ENCODE measurements around the gene ORM1.

The ORM1 gene

DNA sequence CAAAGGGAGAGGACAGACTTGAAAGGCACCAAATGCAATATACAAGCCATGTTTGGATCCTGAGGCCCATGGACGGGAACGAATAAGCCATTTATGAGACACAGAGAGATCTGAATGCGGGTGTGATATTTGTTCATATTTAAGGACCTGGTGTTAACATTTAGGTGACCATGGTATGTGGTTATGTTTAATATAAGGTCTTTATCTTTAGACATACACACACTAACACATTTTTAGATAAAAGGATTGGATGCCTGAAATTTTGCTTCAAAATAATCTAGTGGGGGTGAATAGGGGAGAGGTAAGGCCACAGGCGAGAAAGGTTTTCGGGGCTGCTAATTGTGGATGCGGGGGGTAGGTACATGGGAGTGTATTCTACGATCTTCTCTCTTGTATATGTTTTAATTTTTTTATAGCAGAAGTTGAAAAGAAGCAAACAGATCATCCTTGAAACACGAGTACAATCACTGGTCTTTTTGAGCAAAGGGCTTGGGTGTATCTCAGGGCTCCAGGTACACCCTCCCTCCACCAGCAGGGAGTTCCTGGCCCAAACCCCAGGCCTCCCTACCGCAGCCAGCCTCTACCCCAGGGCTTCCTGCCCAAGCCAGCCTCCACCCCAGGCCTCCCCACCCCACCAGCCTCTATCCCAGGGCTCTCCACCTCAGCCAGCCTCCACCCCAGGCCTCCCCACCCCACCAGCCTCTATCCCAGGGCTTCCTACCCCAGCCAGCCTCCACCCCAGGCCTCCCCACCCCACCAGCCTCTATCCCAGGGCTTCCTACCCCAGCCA lies 52.7 kb downstream of the ORM1 start:
- Histone ChIP-seq H3K27ac (replicated peaks) (peak overlapping the region; percentile 95), H3K4me3 (replicated peaks; ENCODE audit: insufficient read depth, low read length) (no peak overlapping the region), H3K27me3 (ENCODE audit: insufficient read depth, poor library complexity, severe bottlenecking) (no peaks in the 10 kb centered on the region)
- TF ChIP-seq, protein P1, sequence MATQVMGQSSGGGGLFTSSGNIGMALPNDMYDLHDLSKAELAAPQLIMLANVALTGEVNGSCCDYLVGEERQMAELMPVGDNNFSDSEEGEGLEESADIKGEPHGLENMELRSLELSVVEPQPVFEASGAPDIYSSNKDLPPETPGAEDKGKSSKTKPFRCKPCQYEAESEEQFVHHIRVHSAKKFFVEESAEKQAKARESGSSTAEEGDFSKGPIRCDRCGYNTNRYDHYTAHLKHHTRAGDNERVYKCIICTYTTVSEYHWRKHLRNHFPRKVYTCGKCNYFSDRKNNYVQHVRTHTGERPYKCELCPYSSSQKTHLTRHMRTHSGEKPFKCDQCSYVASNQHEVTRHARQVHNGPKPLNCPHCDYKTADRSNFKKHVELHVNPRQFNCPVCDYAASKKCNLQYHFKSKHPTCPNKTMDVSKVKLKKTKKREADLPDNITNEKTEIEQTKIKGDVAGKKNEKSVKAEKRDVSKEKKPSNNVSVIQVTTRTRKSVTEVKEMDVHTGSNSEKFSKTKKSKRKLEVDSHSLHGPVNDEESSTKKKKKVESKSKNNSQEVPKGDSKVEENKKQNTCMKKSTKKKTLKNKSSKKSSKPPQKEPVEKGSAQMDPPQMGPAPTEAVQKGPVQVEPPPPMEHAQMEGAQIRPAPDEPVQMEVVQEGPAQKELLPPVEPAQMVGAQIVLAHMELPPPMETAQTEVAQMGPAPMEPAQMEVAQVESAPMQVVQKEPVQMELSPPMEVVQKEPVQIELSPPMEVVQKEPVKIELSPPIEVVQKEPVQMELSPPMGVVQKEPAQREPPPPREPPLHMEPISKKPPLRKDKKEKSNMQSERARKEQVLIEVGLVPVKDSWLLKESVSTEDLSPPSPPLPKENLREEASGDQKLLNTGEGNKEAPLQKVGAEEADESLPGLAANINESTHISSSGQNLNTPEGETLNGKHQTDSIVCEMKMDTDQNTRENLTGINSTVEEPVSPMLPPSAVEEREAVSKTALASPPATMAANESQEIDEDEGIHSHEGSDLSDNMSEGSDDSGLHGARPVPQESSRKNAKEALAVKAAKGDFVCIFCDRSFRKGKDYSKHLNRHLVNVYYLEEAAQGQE (IDR thresholded peaks at IDR 0.05; ENCODE audit: insufficient replicate concordance, low read depth), result no peak
- TF ChIP-seq, protein P2, sequence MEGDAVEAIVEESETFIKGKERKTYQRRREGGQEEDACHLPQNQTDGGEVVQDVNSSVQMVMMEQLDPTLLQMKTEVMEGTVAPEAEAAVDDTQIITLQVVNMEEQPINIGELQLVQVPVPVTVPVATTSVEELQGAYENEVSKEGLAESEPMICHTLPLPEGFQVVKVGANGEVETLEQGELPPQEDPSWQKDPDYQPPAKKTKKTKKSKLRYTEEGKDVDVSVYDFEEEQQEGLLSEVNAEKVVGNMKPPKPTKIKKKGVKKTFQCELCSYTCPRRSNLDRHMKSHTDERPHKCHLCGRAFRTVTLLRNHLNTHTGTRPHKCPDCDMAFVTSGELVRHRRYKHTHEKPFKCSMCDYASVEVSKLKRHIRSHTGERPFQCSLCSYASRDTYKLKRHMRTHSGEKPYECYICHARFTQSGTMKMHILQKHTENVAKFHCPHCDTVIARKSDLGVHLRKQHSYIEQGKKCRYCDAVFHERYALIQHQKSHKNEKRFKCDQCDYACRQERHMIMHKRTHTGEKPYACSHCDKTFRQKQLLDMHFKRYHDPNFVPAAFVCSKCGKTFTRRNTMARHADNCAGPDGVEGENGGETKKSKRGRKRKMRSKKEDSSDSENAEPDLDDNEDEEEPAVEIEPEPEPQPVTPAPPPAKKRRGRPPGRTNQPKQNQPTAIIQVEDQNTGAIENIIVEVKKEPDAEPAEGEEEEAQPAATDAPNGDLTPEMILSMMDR (IDR thresholded peaks at IDR 0.05; ENCODE audit: insufficient read depth, low read length), result no peak
- TF ChIP-seq POLR2AphosphoS5 (IDR thresholded peaks at IDR 0.05; ENCODE audit: low read depth) (no peak), GABPA (IDR thresholded peaks at IDR 0.05; ENCODE audit: low read depth) (no peak), SPI1 (IDR thresholded peaks at IDR 0.05; ENCODE audit: borderline replicate concordance, low read depth) (no peak)
- DNase-seq (ENCODE audit: low read depth in 1 of 2, low spot score in 1 of 2), result no peak

Data from HL-60 (cell line).